HG02798 (cell line): Measurements from ENCODE around the gene PHF14.

Source experiments
- ATAC-seq: cut with Tn5 transposase; IDR thresholded peaks from one replicate; pipeline ENCODE4 v1.9.1; 2021; ENCODE audit warnings: mild to moderate bottlenecking; ENCODE audit not compliant: unreplicated experiment, poor library complexity

PHF14 gene

GRCh38 chr7:11166051-11166450, 192.4 kb downstream of the PHF14 start:
- no peak for ATAC-seq

DNA sequence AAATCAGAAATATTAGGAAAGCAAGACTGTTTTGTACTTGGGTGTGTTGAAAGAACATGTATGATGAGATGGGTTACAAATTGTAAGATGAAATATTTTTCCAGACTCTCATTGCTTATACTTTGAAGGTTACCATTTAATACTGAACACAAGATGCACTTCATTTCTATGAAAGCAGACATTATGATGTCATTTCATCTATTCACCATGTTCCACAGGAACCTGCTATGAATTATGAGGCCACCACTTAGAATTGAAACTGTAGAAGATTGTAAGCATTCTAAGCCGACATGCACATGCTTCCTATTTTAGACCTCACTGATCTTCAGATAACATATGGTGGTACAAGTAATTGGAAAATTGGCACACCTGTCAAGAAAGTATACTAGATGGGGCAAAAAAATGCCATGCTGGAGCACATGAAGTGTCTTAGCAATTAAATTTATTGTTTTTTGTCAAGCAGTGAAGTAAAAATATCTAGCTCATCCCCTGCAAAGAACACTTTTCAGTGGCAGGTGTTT, 195.0 kb downstream of the PHF14 start:
- ATAC-seq: no peak

- no peak for ATAC-seq
Measured at GRCh38 chr7:11170175-11170574, 196.5 kb downstream of the PHF14 start.

GRCh38 chr7:11170863-11171568, 197.3 kb downstream of the PHF14 start:
- ATAC-seq: no peak

DNA sequence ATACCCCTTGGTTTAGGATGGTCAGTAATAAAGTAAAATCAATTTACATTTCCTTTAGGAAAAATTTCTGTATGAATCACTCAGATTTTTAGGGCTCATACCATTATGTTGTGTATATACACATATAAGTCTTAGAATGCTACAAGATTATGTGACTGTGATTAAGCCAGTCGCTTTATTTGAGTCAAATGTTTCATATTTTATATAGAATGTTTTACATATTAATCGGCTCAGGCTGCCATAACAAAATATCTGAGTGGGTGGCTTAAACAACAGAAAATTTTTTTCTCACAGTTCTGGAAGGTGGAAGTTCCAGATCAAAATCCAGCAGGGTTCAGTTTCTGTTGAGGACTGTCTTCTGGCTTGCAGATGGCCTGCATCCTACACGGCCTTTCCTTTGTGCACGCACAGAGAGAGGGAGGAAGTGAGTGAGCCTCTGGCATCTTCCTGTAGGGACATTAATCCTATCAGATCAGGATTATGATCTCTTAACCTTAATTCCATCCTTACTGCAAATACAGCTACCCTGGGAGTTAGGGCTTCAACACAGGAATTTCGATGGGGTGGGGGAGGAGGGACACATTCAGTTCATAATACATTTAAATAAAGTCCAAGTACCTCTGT, 198.0 kb downstream of the PHF14 start:
- no peak for ATAC-seq

GRCh38 chr7:11172835-11173234, 199.2 kb downstream of the PHF14 start:
- no peak for ATAC-seq

GRCh38 chr7:11175371-11175770, 201.7 kb downstream of the PHF14 start:
- ATAC-seq: no peak

GRCh38 chr7:11175887-11176286, 202.2 kb downstream of the PHF14 start:
- ATAC-seq: no peak

- no peak for ATAC-seq
Measured at GRCh38 chr7:11176985-11177555, 203.4 kb downstream of the PHF14 start.

DNA sequence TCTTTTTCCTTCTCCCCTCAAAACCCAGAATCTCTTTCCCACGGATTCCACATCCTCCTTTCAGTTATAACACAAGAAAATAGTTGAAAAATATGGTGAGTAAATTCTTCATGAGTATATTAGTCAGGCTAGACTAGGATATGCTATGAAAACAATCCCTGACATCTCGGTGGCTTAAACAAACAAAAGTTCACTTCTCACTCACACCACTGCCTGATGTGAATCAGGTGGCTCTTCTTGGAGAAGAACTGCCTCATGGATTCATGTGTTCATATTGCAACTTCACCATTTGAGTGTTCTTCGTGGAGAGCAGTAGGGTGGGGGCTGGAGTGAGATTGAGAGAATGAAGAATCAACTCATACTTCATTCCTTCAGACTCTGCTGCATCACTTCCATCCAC, 204.1 kb downstream of the PHF14 start:
- ATAC-seq: no peak

DNA sequence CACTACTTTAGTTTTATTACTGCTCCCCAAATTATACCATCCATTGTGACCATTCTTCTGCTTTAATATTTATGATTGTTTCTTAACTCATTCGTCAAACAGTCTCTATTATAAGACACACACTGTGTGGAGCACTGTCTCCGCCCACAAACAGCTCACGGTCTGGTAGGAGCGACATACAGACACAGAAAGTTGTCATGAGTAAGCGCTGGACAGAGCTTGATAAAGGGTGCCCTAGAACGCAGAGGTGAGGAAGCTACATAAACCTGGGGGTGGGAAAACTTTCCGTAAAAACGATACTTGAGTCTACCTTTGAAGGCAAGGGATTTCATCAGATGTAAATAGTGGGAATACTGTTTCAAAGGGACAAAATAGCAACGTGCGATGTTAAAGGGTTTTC, 207.9 kb downstream of the PHF14 start:
- no peak for ATAC-seq

DNA sequence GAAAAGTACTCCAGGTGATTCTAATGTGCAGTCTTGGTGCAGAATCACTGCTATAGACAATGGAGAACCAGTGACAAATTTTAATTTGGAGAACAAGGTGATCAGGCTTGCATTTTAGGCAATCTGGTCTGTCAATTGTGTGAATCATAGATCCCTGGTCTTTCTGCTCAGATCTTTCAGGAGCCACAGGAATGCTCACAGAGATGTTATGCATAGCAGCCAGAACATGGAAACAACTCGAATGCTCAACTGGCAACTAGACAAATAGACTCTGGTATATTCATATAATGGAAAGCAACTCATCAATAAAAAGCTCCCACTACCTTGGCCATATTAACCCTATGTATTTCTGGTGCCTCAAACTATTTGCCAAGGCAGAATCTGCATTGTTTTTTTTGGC, 209.1 kb downstream of the PHF14 start:
- no peak for ATAC-seq

DNA sequence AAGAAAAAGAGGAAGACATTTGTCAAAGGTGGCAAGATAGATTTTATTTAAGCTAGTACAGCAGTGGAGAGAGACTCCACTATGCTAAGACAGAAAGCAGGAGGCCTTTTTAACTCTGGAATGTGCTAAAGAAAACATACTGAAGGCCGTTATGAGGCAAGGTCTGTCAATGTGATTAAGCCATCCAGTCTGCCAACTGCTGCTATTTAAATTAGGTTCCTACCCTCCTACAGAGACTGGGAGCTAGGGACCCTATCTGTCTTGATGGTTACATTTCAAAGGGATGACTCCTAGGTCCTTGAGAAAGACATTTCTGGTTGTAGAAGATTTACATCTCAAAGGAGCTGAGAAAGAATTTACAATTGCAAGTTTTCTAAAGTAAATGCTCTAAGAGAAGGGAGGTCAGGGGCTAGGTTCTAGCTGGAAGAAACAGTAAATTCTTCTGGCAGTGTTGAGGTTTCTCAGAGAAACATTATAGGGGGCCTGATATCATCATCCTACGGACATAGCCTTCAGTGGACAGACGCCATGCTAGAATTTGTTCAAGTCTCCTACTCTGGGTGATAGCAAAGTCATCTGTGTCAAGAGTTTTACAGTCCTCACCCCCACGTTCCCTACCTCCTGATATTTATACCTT, 211.6 kb downstream of the PHF14 start:
- ATAC-seq: no peak

- ATAC-seq: peak; percentile 37
Measured at GRCh38 chr7:11188529-11189310, 215.0 kb downstream of the PHF14 start.

GRCh38 chr7:11191081-11191480, 217.4 kb downstream of the PHF14 start:
- ATAC-seq: no peak

DNA sequence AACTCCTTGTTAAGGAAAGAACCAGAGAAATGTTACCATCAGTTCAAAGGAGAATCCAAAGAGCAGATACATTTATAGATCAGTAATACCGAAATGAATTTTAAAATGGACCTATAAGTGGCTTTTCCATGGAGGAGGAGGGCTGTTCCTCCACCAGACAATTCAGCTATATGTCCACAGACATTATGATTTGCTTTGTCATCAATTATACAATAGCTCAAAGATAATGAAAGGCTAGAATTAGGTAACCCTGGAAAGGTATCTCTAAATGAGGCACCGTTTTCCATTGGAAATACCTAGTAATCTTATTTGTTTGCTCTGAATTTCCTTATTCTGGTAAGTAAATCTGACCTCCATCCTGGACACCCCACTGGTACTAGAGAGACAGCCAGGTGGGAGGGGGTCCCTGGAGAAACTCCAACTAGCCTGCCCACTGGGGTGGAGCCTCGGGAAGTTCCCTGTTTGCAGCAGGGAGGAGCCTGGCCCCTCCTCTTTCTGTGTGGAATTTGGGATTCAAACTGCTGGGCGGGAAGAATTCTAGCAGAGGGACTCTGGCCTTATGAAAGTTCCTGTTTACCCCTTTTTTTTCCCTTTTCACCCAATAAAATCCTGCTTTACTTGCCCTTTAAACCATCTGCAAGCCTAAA, 218.0 kb downstream of the PHF14 start:
- ATAC-seq: no peak

- ATAC-seq: no peak
Measured at GRCh38 chr7:11192506-11192905, 218.8 kb downstream of the PHF14 start.

- ATAC-seq: no peak
Measured at GRCh38 chr7:11193131-11193867, 219.6 kb downstream of the PHF14 start.

DNA sequence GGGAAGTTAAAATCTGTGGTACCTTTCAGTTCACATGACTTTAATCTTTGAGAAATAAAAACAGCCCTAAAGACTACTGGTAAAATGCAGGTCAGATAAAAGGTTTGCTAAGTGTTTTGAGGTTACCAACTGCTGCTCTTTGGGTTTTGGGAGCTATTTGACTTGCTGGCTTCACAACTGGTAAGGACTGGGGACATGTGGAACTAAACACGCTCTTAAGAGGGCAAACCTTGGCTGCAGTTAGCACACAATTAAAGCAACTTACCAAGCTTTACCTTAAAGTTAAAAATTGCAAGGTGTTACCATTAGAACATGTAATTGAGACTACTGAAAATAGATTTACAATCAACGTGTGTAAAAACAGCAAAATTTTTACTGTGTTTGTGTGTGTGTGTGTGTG, 220.2 kb downstream of the PHF14 start:
- no peak for ATAC-seq
